Trophoblast cell (in vitro differentiated cells and primary cell): ENCODE measurements around the gene NEUROG2. TPM values are rescaled to one million over a fixed set of nuclear protein-coding genes. Genes with fewer than 3 reads are reported as not detected.

Experiments used
- DNase-seq, 2 donors: peaks; one replicate each; pipeline ENCODE4 v3.0.0-alpha.2; 2016
- H2AFZ ChIP-seq: 2 replicates; pipeline ENCODE4 v1.6.1; 2013; ENCODE audit warnings: low read length, moderate library complexity, mild to moderate bottlenecking; ENCODE audit not compliant: insufficient read depth, poor library complexity
- H2AK5ac ChIP-seq: 2 replicates; pipeline ENCODE4 v1.6.1; 2013; ENCODE audit warnings: mild to moderate bottlenecking, low read length
- H2BK120ac ChIP-seq: 2 replicates; pipeline ENCODE4 v1.6.1; 2013; ENCODE audit warnings: low read length, mild to moderate bottlenecking, moderate library complexity; ENCODE audit not compliant: insufficient read depth, poor library complexity
- H2BK12ac ChIP-seq: 2 replicates; pipeline ENCODE4 v1.6.1; 2013; ENCODE audit warnings: mild to moderate bottlenecking, low read length, moderate library complexity
- H2BK5ac ChIP-seq: 2 replicates; pipeline ENCODE4 v1.6.1; 2013; ENCODE audit warnings: low read length, low read depth, moderate library complexity, mild to moderate bottlenecking; ENCODE audit not compliant: poor library complexity
- H3K14ac ChIP-seq: 2 replicates; pipeline ENCODE4 v1.6.1; 2013; ENCODE audit warnings: mild to moderate bottlenecking, low read length
- H3K18ac ChIP-seq: 2 replicates; pipeline ENCODE4 v1.6.1; 2013; ENCODE audit warnings: mild to moderate bottlenecking, low read length
- H3K23ac ChIP-seq: 2 replicates; pipeline ENCODE4 v1.6.1; 2013; ENCODE audit warnings: low read length
- H3K27ac ChIP-seq: 2 replicates; pipeline ENCODE4 v1.5.1; 2013; ENCODE audit warnings: low read depth, mild to moderate bottlenecking, inconsistent platforms, low read length, moderate library complexity
- H3K27me3 ChIP-seq: 2 replicates; pipeline ENCODE4 v1.6.1; 2013; ENCODE audit warnings: inconsistent platforms, mild to moderate bottlenecking, low read length, moderate library complexity; ENCODE audit not compliant: insufficient read depth
- H3K36me3 ChIP-seq, 2 experiments: 1 replicate in 1 of 2; 2 replicates in 1 of 2; pipeline ENCODE4 v1.6.1; 2013; ENCODE audit warnings: low read length in 2 of 2, mild to moderate bottlenecking in 2 of 2, moderate library complexity in 1 of 2; ENCODE audit not compliant: insufficient read depth in 2 of 2, control insufficient read depth in 1 of 2
- H3K4ac ChIP-seq: 2 replicates; pipeline ENCODE4 v1.6.1; 2013; ENCODE audit warnings: low read depth, mild to moderate bottlenecking, low read length, moderate library complexity
- H3K4me1 ChIP-seq, 2 experiments: 1 replicate in 1 of 2; 2 replicates in 1 of 2; pipeline ENCODE4 v1.6.1; 2013; ENCODE audit warnings: low read length in 2 of 2, mild to moderate bottlenecking in 2 of 2, moderate library complexity in 1 of 2; ENCODE audit not compliant: insufficient read depth in 2 of 2, control insufficient read depth in 1 of 2
- H3K4me2 ChIP-seq: 2 replicates; pipeline ENCODE4 v1.6.1; 2013; ENCODE audit warnings: inconsistent platforms, mild to moderate bottlenecking, low read length, moderate library complexity
- H3K4me3 ChIP-seq: 2 replicates; pipeline ENCODE4 v1.5.1; 2013; ENCODE audit warnings: mild to moderate bottlenecking, low read depth, low read length, inconsistent platforms
- H3K79me1 ChIP-seq: one replicate; pipeline ENCODE4 v1.6.1; 2013; ENCODE audit warnings: low read length
- H3K79me2 ChIP-seq: 2 replicates; pipeline ENCODE4 v1.6.1; 2013; ENCODE audit warnings: low read length, mild to moderate bottlenecking; ENCODE audit not compliant: control insufficient read depth, insufficient read depth, poor library complexity
- H3K9ac ChIP-seq: 2 replicates; pipeline ENCODE4 v1.6.1; 2013; ENCODE audit warnings: mild to moderate bottlenecking, low read length
- H3K9me3 ChIP-seq: 2 replicates; pipeline ENCODE4 v1.6.1; 2013; ENCODE audit warnings: low read depth, mild to moderate bottlenecking, control low read depth, inconsistent platforms, low read length; ENCODE audit not compliant: insufficient read depth
- H4K12ac ChIP-seq: 2 replicates; pipeline ENCODE4 v1.6.1; 2013; ENCODE audit warnings: low read depth, mild to moderate bottlenecking, low read length, moderate library complexity
- H4K8ac ChIP-seq: 2 replicates; pipeline ENCODE4 v1.6.1; 2013; ENCODE audit warnings: low read depth, mild to moderate bottlenecking, low read length, moderate library complexity
- H4K91ac ChIP-seq: one replicate; pipeline ENCODE4 v1.6.1; 2013; ENCODE audit warnings: low read depth, mild to moderate bottlenecking, low read length, moderate library complexity
- WGBS: extraction: QIAGEN DNeasy Blood & Tissue Kit; methylation state at CpG from one replicate; pipeline ENCODE4 v1.1.7; 2013; ENCODE audit warnings: missing lambda C conversion rate; ENCODE audit not compliant: insufficient read length, insufficient coverage; ENCODE audit errors: extremely low coverage; 5-methylcytosine and 5-hydroxymethylcytosine counted together
- polyA plus RNA-seq: library from polyadenylated mRNA; stranded (reverse); fragments of 200-250 nt; gene quantifications from 2 replicates; pipeline ENCODE4 v1.2.3, GENCODE V29; 2013

Gene NEUROG2
- not detected in 2 replicates for polyA plus RNA-seq

DNA sequence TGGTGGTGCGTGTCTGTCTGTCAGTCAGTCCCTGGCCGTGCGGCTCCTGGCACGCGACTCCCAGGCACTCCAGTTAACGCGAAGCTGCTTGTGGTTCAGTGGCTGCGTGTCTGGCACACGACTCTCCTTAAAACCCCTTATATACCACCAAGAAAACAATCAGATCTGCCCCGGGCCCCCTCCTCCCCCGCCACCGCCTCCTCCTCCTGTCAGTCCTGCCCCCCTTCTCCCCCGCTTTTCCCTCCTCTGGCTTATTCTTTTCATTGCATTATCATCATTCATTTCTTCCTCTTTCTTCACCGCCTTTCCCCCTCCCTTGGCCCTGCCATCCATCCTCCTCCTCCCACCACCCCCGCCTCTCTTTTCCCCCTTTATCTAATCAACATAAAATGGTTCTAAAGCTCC, at the start of gene NEUROG2:
NEUROG2 (minus strand) TSS at position 115 of the 405 bp plus-strand sequence. CDS start 705 bp downstream, outside the sequence.
- peaks cover 4% of the 10 kb centered on the region for H3K9me3 ChIP-seq
- no peak within 1 kb of the TSS for H3K4ac ChIP-seq
- H3K9ac ChIP-seq: no peak within 1 kb of the TSS
- H3K36me3 ChIP-seq: no peaks in the 10 kb centered on the region
- no peak within 1 kb of the TSS for H4K12ac ChIP-seq
- peak within 1 kb of the TSS; percentile 59 for H2AFZ ChIP-seq
- no peak within 1 kb of the TSS for H2BK5ac ChIP-seq
- no peak within 1 kb of the TSS for H4K8ac ChIP-seq
- no peak within 1 kb of the TSS for H3K14ac ChIP-seq
- H2AK5ac ChIP-seq: no peak within 1 kb of the TSS
- no peak within 1 kb of the TSS for H2BK120ac ChIP-seq
- H3K27me3 ChIP-seq: peaks cover 68% of the 10 kb centered on the region
- H3K23ac ChIP-seq: no peak within 1 kb of the TSS
- peak within 1 kb of the TSS; percentile 66 for H3K4me3 ChIP-seq
- H4K91ac ChIP-seq: no peak within 1 kb of the TSS
- no peak within 1 kb of the TSS for H2BK12ac ChIP-seq
- WGBS: no CpG with 5 or more reads among the region's 15 CpGs
- DNase-seq: no peak
- peak within 1 kb of the TSS; percentile 99 for H3K4me2 ChIP-seq
- H3K79me2 ChIP-seq: no peaks in the 10 kb centered on the region
- H3K18ac ChIP-seq: no peak within 1 kb of the TSS
- no peak within 1 kb of the TSS for H3K27ac ChIP-seq
- peaks cover 19 to 22% of the 10 kb centered on the region in 2 experiments for H3K4me1 ChIP-seq
- no peaks in the 10 kb centered on the region for H3K79me1 ChIP-seq

DNA sequence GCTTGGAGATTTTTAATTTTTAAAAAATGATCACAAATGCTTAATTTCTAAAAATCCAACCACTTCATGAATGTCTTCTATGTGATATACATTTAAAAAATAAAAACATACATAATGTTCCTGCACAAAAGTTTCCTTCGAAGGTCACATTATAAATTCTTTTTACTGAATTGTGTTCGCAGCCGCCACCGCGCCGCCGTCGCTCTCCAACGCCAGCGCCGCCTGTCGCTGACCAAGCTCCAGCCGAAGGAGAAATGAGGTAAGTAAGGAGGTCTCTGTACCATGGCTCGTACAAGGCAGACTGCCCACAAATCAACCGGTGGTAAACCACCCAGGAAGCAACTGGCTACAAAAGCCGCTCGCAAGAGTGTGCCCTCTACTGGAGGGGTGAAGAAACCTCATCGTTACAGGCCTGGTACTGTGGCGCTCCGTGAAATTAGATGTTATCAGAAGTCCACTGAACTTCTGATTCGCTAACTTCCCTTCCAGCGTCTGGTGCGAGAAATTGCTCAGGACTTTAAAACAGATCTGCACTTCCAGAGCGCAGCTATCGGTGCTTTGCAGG, 48.8 kb upstream of the NEUROG2 start:
- H3K9me3 ChIP-seq: no peaks in the 10 kb centered on the region
- no peak overlapping the region for H3K4me3 ChIP-seq

DNA sequence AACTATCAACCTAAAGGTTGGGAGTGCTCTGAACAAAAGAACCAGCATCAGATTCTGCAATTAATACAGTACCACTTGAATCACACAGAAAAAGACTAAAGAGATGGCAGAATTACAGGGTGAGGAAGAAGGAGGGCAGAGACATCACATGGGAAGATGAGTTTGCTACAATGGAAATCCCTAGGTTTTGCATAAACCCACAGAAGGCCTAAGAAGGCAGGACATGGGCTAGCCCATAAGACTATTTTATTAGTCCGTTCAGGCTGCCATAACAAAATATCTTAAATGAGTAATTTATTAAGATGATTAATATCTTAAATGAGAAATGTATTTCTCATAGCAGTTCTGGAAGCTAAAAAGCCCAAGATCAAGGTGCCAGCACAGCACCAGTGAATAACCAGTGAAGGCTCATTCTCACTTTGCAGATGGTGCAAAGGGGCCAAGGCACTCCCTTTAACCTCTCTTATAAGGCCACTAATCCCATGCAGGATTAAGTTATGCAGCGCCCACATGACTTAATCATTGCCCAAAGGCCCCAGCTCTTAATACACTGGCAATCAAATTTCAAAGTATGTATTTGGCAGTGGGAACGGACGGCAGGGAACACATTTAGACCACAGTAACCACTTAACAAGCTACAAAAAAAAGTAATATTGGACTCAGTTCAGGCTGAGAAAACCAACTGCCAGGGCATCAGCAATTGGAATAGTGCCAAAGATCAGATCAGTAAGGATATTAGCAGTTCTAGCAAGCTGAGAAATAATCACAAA, 47.6 kb upstream of the NEUROG2 start:
- H3K79me1 ChIP-seq: no peaks in the 10 kb centered on the region
- H2BK12ac ChIP-seq: no peak overlapping the region
- no peak overlapping the region for H3K18ac ChIP-seq

More for the DNA sequence above, 48.8 kb upstream of the NEUROG2 start:
- Histone ChIP-seq H3K4ac (no peak overlapping the region), H4K12ac (no peak overlapping the region), H3K27ac (no peak overlapping the region), H3K27me3 (no peaks in the 10 kb centered on the region), H4K8ac (no peak overlapping the region), H3K4me1 (no peaks in the 10 kb centered on the region), H3K14ac (no peak overlapping the region), H3K18ac (no peak overlapping the region), H3K9ac (no peak overlapping the region), H3K23ac (no peak overlapping the region), H3K36me3 (no peaks in the 10 kb centered on the region), H3K79me1 (no peaks in the 10 kb centered on the region), H3K79me2 (no peaks in the 10 kb centered on the region), H2AK5ac (no peak overlapping the region), H4K91ac (no peak overlapping the region), H3K4me2 (no peak overlapping the region), H2BK120ac (no peak overlapping the region), H2BK5ac (no peak overlapping the region), H2AFZ (no peak overlapping the region), H2BK12ac (no peak overlapping the region)
- no CpG with 5 or more reads among the region's 25 CpGs for WGBS
- no peak for DNase-seq

DNA sequence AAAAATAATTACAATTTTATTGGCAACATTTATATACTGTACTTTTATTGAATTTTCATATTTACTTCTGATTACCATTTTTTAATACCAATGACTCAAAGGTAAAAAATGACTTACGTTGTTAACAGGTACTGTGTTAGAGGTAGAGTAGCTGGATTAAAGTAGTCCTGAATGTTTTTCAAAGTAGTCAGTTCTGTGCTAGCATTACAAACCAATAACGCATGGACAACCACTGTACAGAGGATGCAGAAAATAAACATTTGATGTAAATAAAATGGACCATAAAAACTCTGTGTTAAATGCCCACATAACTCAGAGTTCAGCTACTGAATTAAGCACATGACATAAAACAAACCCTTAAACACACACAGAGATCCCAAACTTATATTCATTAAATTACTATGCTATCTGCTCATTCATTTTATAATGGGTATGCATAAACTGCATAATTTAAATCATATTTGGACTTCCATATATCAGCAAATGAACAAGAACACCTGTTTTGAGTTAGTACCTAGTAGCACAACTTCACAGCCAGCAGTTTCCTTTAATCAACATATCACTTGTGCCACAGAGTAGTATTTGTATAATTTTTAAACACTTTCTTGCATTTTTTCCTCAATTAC, 46.4 kb upstream of the NEUROG2 start:
- Histone ChIP-seq H3K27me3 (no peaks in the 10 kb centered on the region), H3K79me2 (no peaks in the 10 kb centered on the region), H3K14ac (no peak overlapping the region), H3K9ac (no peak overlapping the region), H3K23ac (no peak overlapping the region), H3K9me3 (no peaks in the 10 kb centered on the region), H3K79me1 (no peaks in the 10 kb centered on the region), H3K18ac (no peak overlapping the region), H3K36me3 (no peaks in the 10 kb centered on the region), H2BK5ac (no peak overlapping the region), H2BK120ac (no peak overlapping the region), H4K91ac (no peak overlapping the region), H4K8ac (no peak overlapping the region), H3K4me2 (no peak overlapping the region), H2BK12ac (no peak overlapping the region), H3K4me3 (no peak overlapping the region), H2AFZ (no peak overlapping the region), H3K27ac (no peak overlapping the region), H2AK5ac (no peak overlapping the region), H3K4me1 (no peaks in the 10 kb centered on the region), H4K12ac (no peak overlapping the region), H3K4ac (no peak overlapping the region)
- no peak for DNase-seq
- no CpG with 5 or more reads among the region's 2 CpGs for WGBS

More for the DNA sequence above, 47.6 kb upstream of the NEUROG2 start:
- no peak overlapping the region for H3K27ac ChIP-seq
- no peak overlapping the region for H4K91ac ChIP-seq
- H3K79me2 ChIP-seq: no peaks in the 10 kb centered on the region
- WGBS: no CpG with 5 or more reads among the region's 4 CpGs
- H3K4me2 ChIP-seq: no peak overlapping the region
- no peak overlapping the region for H3K9ac ChIP-seq
- H3K4me3 ChIP-seq: no peak overlapping the region
- H3K4ac ChIP-seq: no peak overlapping the region
- no peak for DNase-seq
- no peak overlapping the region for H2BK120ac ChIP-seq
- no peaks in the 10 kb centered on the region for H3K27me3 ChIP-seq
- H4K8ac ChIP-seq: no peak overlapping the region
- H3K9me3 ChIP-seq: no peaks in the 10 kb centered on the region
- no peak overlapping the region for H4K12ac ChIP-seq
- H3K36me3 ChIP-seq: no peaks in the 10 kb centered on the region
- no peak overlapping the region for H2BK5ac ChIP-seq
- H3K23ac ChIP-seq: no peak overlapping the region
- no peak overlapping the region for H2AK5ac ChIP-seq
- no peak overlapping the region for H2AFZ ChIP-seq
- H3K4me1 ChIP-seq: no peaks in the 10 kb centered on the region
- H3K14ac ChIP-seq: no peak overlapping the region
